Neural progenitor cell (in vitro differentiated cells): ENCODE data around the gene CCNA1. TPM values are rescaled to one million over a fixed set of nuclear protein-coding genes. Genes with fewer than 3 reads are reported as not detected.

Experiments
- DNase-seq: peaks from one replicate; pipeline ENCODE4 v3.0.0-alpha.2; 2016; ENCODE audit warnings: low spot score
- H2AFZ ChIP-seq: fragments of 200-600 bp; sonication (generic); replicated peaks from 2 replicates; pipeline ENCODE4 v1.6.1; 2016; ENCODE audit warnings: antibody characterized with exemption
- H3F3A ChIP-seq: fragments of 200-600 bp; sonication (generic); 2 replicates; pipeline ENCODE4 v1.6.1; 2016; ENCODE audit warnings: antibody characterized with exemption, low read depth
- H3K27ac ChIP-seq: fragments of 200-600 bp; sonication (generic); 2 replicates; pipeline ENCODE4 v1.5.1; 2016; ENCODE audit warnings: mild to moderate bottlenecking
- H3K27me3 ChIP-seq: fragments of 200-600 bp; sonication (generic); 2 replicates; pipeline ENCODE4 v1.6.1; 2016; ENCODE audit warnings: mild to moderate bottlenecking, moderate library complexity
- H3K36me3 ChIP-seq: fragments of 200-600 bp; sonication (generic); 2 replicates; pipeline ENCODE4 v1.5.1; 2016
- H3K4me1 ChIP-seq: fragments of 200-600 bp; sonication (generic); 2 replicates; pipeline ENCODE4 v1.6.1; 2016; ENCODE audit warnings: mixed run types
- H3K4me2 ChIP-seq: fragments of 200-600 bp; sonication (generic); 2 replicates; pipeline ENCODE4 v1.6.1; 2016
- H3K4me3 ChIP-seq: fragments of 200-600 bp; sonication (generic); 2 replicates; pipeline ENCODE4 v1.5.1; 2016
- H3K79me2 ChIP-seq: fragments of 200-600 bp; sonication (generic); 2 replicates; pipeline ENCODE4 v1.6.1; 2016; ENCODE audit warnings: low read depth
- H3K9ac ChIP-seq: fragments of 200-600 bp; sonication (generic); 2 replicates; pipeline ENCODE4 v1.6.1; 2016
- H3K9me3 ChIP-seq: fragments of 200-600 bp; sonication (generic); 2 replicates; pipeline ENCODE4 v1.5.1; 2016; ENCODE audit warnings: low read depth
- H4K20me1 ChIP-seq: fragments of 200-600 bp; sonication (generic); 2 replicates; pipeline ENCODE4 v1.6.1; 2016; ENCODE audit warnings: low read depth
- H3K27ac Mint-ChIP-seq: 3 replicates; pipeline ENCODE4 v1.8.0; 2021; ENCODE audit warnings: mixed read lengths
- H3K27me3 Mint-ChIP-seq: 2 replicates; pipeline ENCODE4 v1.8.0; 2022; ENCODE audit warnings: low read depth, mild to moderate bottlenecking, inconsistent platforms, moderate library complexity, mixed read lengths; ENCODE audit not compliant: insufficient read depth
- H3K36me3 Mint-ChIP-seq: 3 replicates; pipeline ENCODE4 v1.8.0; 2021; ENCODE audit warnings: mixed read lengths
- H3K4me1 Mint-ChIP-seq: 3 replicates; pipeline ENCODE4 v1.8.0; 2021; ENCODE audit warnings: mixed read lengths
- H3K4me3 Mint-ChIP-seq: 3 replicates; pipeline ENCODE4 v1.8.0; 2021; ENCODE audit warnings: mild to moderate bottlenecking, moderate library complexity, mixed read lengths
- H3K9me3 Mint-ChIP-seq: 3 replicates; pipeline ENCODE4 v1.8.0; 2020; ENCODE audit warnings: mixed read lengths
- EZH2 ChIP-seq: fragments of 200-600 bp; sonication (generic); IDR thresholded peaks from 2 replicates; pipeline ENCODE4 v1.6.1; 2017; ENCODE audit warnings: antibody characterized with exemption, mild to moderate bottlenecking, moderate library complexity
- EZH2phosphoT487 ChIP-seq: fragments of 200-600 bp; sonication (generic); IDR thresholded peaks from 2 replicates; pipeline ENCODE4 v1.6.1; 2017; ENCODE audit warnings: antibody characterized with exemption
- total RNA-seq: library from RNA; depleted of rRNA; stranded (reverse); fragments of >200 nt; gene quantifications from 2 replicates; pipeline ENCODE4 v1.2.3, GENCODE V29; 2015; ENCODE audit warnings: low replicate concordance
- TF ChIP-seq, protein P1 (sequence below): fragments of 200-600 bp; sonication (generic); IDR thresholded peaks from 2 replicates; pipeline ENCODE4 v1.5.1; 2017; ENCODE audit warnings: antibody characterized with exemption, mild to moderate bottlenecking

The CCNA1 gene
- total RNA-seq, 1 donor from 2014 or later: 0.37 TPM

GRCh38 chr13:36476661-36477060 lies 44.4 kb downstream of the CCNA1 start:
- DNase-seq: no peak
- no peaks in the 10 kb centered on the region for H3K27me3 ChIP-seq
- H3K9me3 ChIP-seq: peaks cover 4% of the 10 kb centered on the region
- Mint-ChIP-seq H3K4me1 (no peaks in the 10 kb centered on the region), H3K27ac (no peak overlapping the region), H3K27me3 (peaks cover 3% of the 10 kb centered on the region), H3K9me3 (peaks cover 15% of the 10 kb centered on the region), H3K4me3 (no peak overlapping the region), H3K36me3 (no peaks in the 10 kb centered on the region)
- H3F3A ChIP-seq: no peaks in the 10 kb centered on the region
- H2AFZ ChIP-seq: no peak overlapping the region
- TF ChIP-seq EZH2: no peak
- TF ChIP-seq, protein P1, sequence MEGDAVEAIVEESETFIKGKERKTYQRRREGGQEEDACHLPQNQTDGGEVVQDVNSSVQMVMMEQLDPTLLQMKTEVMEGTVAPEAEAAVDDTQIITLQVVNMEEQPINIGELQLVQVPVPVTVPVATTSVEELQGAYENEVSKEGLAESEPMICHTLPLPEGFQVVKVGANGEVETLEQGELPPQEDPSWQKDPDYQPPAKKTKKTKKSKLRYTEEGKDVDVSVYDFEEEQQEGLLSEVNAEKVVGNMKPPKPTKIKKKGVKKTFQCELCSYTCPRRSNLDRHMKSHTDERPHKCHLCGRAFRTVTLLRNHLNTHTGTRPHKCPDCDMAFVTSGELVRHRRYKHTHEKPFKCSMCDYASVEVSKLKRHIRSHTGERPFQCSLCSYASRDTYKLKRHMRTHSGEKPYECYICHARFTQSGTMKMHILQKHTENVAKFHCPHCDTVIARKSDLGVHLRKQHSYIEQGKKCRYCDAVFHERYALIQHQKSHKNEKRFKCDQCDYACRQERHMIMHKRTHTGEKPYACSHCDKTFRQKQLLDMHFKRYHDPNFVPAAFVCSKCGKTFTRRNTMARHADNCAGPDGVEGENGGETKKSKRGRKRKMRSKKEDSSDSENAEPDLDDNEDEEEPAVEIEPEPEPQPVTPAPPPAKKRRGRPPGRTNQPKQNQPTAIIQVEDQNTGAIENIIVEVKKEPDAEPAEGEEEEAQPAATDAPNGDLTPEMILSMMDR: no peak
- TF ChIP-seq EZH2phosphoT487: no peak
- H3K79me2 ChIP-seq: no peaks in the 10 kb centered on the region
- H3K27ac ChIP-seq: no peak overlapping the region
- no peaks in the 10 kb centered on the region for H3K4me1 ChIP-seq
- H3K36me3 ChIP-seq: no peaks in the 10 kb centered on the region
- no peak overlapping the region for H3K4me2 ChIP-seq
- no peak overlapping the region for H3K4me3 ChIP-seq
- no peak overlapping the region for H3K9ac ChIP-seq
- no peaks in the 10 kb centered on the region for H4K20me1 ChIP-seq

DNA sequence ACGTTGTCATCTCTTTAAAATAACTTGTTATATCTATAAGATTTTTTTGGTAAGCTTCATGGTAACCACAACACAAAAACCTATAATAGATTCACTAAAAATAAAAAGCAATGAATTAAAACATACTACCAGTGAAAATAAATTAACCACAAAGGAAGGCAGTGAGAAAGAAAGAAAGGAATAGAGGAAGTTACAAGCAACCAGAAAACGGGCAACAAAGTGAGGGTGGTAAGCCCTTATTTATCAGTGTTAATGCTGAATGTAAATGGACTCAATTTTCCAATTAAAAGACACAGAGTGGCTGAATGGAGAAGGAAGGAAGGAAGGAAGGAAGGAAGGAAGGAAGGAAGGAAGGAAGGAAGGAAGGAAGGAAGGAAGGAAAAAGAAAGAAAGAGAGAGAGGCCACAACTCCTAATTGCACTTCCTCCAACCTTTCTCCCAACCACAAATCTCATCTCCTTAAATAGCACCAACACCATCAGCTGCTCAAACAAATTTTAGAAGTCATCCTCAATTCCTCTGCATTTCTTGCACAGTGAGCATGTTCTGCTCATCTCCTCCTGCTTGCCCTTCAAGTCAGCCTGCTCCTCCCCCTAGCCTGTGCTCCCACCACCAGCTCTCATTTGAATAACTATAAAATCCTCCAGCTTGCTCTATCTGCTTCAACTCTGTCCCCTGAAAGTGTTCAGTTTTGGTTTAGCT lies 48.6 kb downstream of the CCNA1 start:
- Mint-ChIP-seq H3K36me3 (no peaks in the 10 kb centered on the region), H3K4me3 (no peak overlapping the region), H3K27ac (no peak overlapping the region), H3K9me3 (peaks cover 6% of the 10 kb centered on the region), H3K4me1 (no peaks in the 10 kb centered on the region), H3K27me3 (peaks cover 5% of the 10 kb centered on the region)
- H3K9ac ChIP-seq: no peak overlapping the region
- H3K4me3 ChIP-seq: no peak overlapping the region
- H3K27me3 ChIP-seq: no peaks in the 10 kb centered on the region
- no peak overlapping the region for H3K27ac ChIP-seq
- peaks cover 4% of the 10 kb centered on the region for H3K9me3 ChIP-seq
- H3K4me2 ChIP-seq: no peak overlapping the region
- no peak for TF ChIP-seq EZH2phosphoT487
- no peak for TF ChIP-seq EZH2
- TF ChIP-seq, protein P1: no peak
- no peaks in the 10 kb centered on the region for H3K36me3 ChIP-seq
- no peaks in the 10 kb centered on the region for H3F3A ChIP-seq
- no peaks in the 10 kb centered on the region for H3K79me2 ChIP-seq
- H3K4me1 ChIP-seq: no peaks in the 10 kb centered on the region
- DNase-seq: no peak
- H4K20me1 ChIP-seq: no peaks in the 10 kb centered on the region
- no peak overlapping the region for H2AFZ ChIP-seq

DNA sequence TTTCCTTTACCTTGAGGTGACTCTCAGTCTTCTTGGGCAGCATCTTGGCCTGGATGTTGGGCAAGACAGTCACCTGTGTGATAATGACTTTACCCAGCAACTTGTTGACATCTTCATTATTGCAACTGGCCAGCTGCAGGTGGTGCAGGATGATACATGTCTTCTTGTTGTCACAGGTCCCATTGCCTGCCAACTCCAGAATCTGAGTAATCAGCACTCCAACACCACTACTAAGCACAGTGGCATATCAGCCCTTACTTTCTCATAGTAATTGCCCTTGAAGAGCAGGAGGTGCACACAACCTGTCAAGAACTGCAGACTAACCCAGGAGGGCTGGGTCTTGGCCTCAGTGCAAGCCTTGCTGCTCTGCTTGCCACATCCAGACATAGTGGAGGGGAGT lies 57.8 kb downstream of the CCNA1 start:
- Histone ChIP-seq H3K4me2 (no peak overlapping the region), H3K79me2 (no peaks in the 10 kb centered on the region), H3K9ac (no peak overlapping the region), H3K4me3 (no peak overlapping the region), H4K20me1 (no peaks in the 10 kb centered on the region), H3F3A (no peaks in the 10 kb centered on the region), H3K27ac (no peak overlapping the region), H3K4me1 (no peaks in the 10 kb centered on the region), H3K36me3 (no peaks in the 10 kb centered on the region), H3K9me3 (no peaks in the 10 kb centered on the region), H3K27me3 (no peaks in the 10 kb centered on the region), H2AFZ (no peak overlapping the region)
- no peak for DNase-seq
- peaks cover 2% of the 10 kb centered on the region for H3K27me3 Mint-ChIP-seq
- no peaks in the 10 kb centered on the region for H3K9me3 Mint-ChIP-seq
- TF ChIP-seq, protein P1: no peak
- no peak for TF ChIP-seq EZH2
- TF ChIP-seq EZH2phosphoT487: no peak
- no peaks in the 10 kb centered on the region for H3K4me1 Mint-ChIP-seq
- H3K27ac Mint-ChIP-seq: no peak overlapping the region
- no peaks in the 10 kb centered on the region for H3K36me3 Mint-ChIP-seq
- no peak overlapping the region for H3K4me3 Mint-ChIP-seq

Other genes starting within 250 kb of the CCNA1 start
- gene SOHLH2, start 217.9 kb upstream of the CCNA1 start, total RNA-seq: 1.1 and 1.4 TPM in 2 replicates
- 5.0 and 6.3 TPM in 2 replicates for gene CCDC169, start 134.7 kb upstream of the CCNA1 start, total RNA-seq
- 48.1 and 70.9 TPM in 2 replicates for gene SPART, start 86.1 kb upstream of the CCNA1 start, total RNA-seq
- gene SERTM1, start 241.5 kb downstream of the CCNA1 start, total RNA-seq: 0.28 TPM in 1 of 2 replicates, not detected in the other